ENCODE measurements around the gene SCAF1. TPM values are rescaled to one million over a fixed set of nuclear protein-coding genes. Genes with fewer than 3 reads are reported as not detected.
A peak's percentile ranks its signal among the peaks of the same experiment; 100 is the strongest.

Gene SCAF1
- total and polyA plus RNA-seq, 9 of the 15 experiments (the other 6 are each of a cell fraction or from before 2014, with no cell fraction given), result 0.20 to 79.0 (median 4.9) TPM

- TF ChIP-seq ZBTB2 (IDR thresholded peaks at IDR 0.05) (0 out of 2 replicates have a peak, but pooled peaks have one; percentile 48), CEBPB (tag; IDR thresholded peaks at IDR 0.05) (no peak), SAP30 (IDR thresholded peaks at IDR 0.05; ENCODE audit: borderline replicate concordance, insufficient read depth, low read depth, low read length, poor library complexity, severe bottlenecking) (no peak), CCNT2 (IDR thresholded peaks at IDR 0.05; ENCODE audit: borderline replicate concordance, extremely low read depth, insufficient read length, low read depth, low read length) (peak; percentile 29), ASH1L (IDR thresholded peaks at IDR 0.05; ENCODE audit: borderline replicate concordance, low read depth, partially characterized antibody) (no peak), REST (IDR thresholded peaks at IDR 0.05; ENCODE audit: borderline replicate concordance) (peak; percentile 43; the same call in 1 of the 2 replicates), REST (CRISPR knock-in tag; IDR thresholded peaks at IDR 0.05; ENCODE audit: low read depth) (0 out of 2 replicates have a peak, but pooled peaks have one; percentile 18), ZNF445 (CRISPR knock-in tag; IDR thresholded peaks at IDR 0.05; ENCODE audit: low read depth) (no peak), SUPT5H (IDR thresholded peaks at IDR 0.05) (no peak), CUX1 (CRISPR knock-in tag; IDR thresholded peaks at IDR 0.05) (no peak), TBL1XR1 (IDR thresholded peaks at IDR 0.05; ENCODE audit: low read length in 2 of 2) (no peak; a peak in 1 of 4 replicates)
These were observed 38.7 kb downstream of the SCAF1 start (continued) for GRCh38 chr19:49680421-49681351.

Measured in K562 (cell line).